ENCODE measurements around the gene ONECUT1.

Gene ONECUT1

GRCh38 chr15:52730594-52730993 is 59.5 kb downstream of the ONECUT1 start:
- no peak for FAIRE-seq

GRCh38 chr15:52730173-52730572 is 60.0 kb downstream of the ONECUT1 start:
- FAIRE-seq = no peak

- no peak for FAIRE-seq
Measured at GRCh38 chr15:52728899-52729298, 61.2 kb downstream of the ONECUT1 start.

- no peak for FAIRE-seq
Measured at GRCh38 chr15:52727815-52728214, 62.3 kb downstream of the ONECUT1 start.

GRCh38 chr15:52726195-52726594 is 63.9 kb downstream of the ONECUT1 start:
- no peak for FAIRE-seq

- no peak for FAIRE-seq
Measured at GRCh38 chr15:52718551-52718950, 71.6 kb downstream of the ONECUT1 start.

- no peak for FAIRE-seq
Measured at GRCh38 chr15:52717924-52718323, 72.2 kb downstream of the ONECUT1 start.

GRCh38 chr15:52717481-52717880 is 72.7 kb downstream of the ONECUT1 start:
- FAIRE-seq = no peak

- no peak for FAIRE-seq
Measured at GRCh38 chr15:52716536-52716935, 73.6 kb downstream of the ONECUT1 start.

GRCh38 chr15:52715411-52715810 is 74.7 kb downstream of the ONECUT1 start:
- no peak for FAIRE-seq

- FAIRE-seq = no peak
Measured at GRCh38 chr15:52714968-52715367, 75.2 kb downstream of the ONECUT1 start.

- no peak for FAIRE-seq
Measured at GRCh38 chr15:52710708-52711389, 79.3 kb downstream of the ONECUT1 start.

GRCh38 chr15:52710050-52710707 is 80.0 kb downstream of the ONECUT1 start:
- no peak for FAIRE-seq

GRCh38 chr15:52709187-52709981 is 80.8 kb downstream of the ONECUT1 start:
- no peak for FAIRE-seq

Data from G401.6 (cell line).